Stimulated activated CD4-positive, alpha-beta T cell treated with anti-CD3 and anti-CD28 coated beads, Interleukin-12 subunit alpha, Interleukin-12 subunit beta, amount 100 ng/mL, for 48 hours (primary cell): Measurements from ENCODE around the gene MMP12.
A peak's percentile ranks its signal among the peaks of the same experiment; 100 is the strongest.

ENCODE experiments used
- DNase-seq, 3 donors: peaks; one replicate each; pipeline ENCODE4 v3.0.0-alpha.2; 2020; ENCODE audit warnings: low read depth in 2 of 3, low spot score in 1 of 3

Gene MMP12

GRCh38 chr11:102850973-102851745, 23.6 kb downstream of the MMP12 start:
- no peak for DNase-seq

GRCh38 chr11:102849311-102849710, 25.5 kb downstream of the MMP12 start:
- no peak for DNase-seq

GRCh38 chr11:102846292-102846691, 28.5 kb downstream of the MMP12 start:
- DNase-seq, result no peak

GRCh38 chr11:102843489-102843888, 31.3 kb downstream of the MMP12 start, which contains the start of gene MMP3:
MMP3 (minus strand) TSS chr11:102843609; CDS start chr11:102843546, 63 bp downstream.
- DNase-seq, result no peak

- DNase-seq, result no peak
These were observed 31.9 kb downstream of the MMP12 start for GRCh38 chr11:102842930-102843329.

DNA sequence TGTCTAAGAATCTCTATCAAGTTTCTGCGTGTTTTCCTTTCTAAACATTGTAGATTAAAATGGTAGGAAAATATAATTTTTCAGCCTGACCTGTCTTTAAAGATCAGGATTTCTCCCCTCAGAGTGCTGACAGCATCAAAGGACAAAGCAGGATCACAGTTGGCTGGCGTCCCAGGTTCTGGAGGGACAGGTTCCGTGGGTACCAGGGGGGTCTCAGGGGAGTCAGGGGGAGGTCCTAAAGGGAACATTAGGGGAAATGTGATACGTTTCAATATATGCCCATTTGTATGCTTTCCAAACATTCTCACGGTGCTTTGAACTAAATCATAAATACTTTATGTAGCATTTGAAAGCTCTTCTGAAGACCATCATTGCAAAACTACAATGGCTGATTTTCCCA, 34.8 kb downstream of the MMP12 start:
- no peak for DNase-seq

DNA sequence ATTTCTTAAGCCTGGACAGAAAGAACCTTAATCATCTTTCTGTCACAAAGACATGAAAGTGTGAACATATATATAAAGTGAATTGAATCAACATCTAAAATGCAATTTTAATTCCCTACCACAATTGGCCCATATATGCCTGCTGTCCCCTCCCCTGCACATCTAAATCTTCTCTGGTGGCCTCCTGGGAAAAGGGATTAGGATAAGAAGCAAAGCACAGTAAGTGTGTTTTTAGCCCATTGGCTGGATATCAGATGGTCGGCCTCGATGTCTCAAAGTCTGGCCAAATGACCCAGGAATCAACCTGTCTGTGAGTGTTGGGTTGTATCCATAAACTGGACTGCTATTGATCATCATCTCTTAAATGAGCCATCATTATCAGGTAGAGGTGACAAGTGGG, 37.1 kb downstream of the MMP12 start:
- no peak for DNase-seq

GRCh38 chr11:102837156-102837555, 37.6 kb downstream of the MMP12 start:
- DNase-seq, result no peak

DNA sequence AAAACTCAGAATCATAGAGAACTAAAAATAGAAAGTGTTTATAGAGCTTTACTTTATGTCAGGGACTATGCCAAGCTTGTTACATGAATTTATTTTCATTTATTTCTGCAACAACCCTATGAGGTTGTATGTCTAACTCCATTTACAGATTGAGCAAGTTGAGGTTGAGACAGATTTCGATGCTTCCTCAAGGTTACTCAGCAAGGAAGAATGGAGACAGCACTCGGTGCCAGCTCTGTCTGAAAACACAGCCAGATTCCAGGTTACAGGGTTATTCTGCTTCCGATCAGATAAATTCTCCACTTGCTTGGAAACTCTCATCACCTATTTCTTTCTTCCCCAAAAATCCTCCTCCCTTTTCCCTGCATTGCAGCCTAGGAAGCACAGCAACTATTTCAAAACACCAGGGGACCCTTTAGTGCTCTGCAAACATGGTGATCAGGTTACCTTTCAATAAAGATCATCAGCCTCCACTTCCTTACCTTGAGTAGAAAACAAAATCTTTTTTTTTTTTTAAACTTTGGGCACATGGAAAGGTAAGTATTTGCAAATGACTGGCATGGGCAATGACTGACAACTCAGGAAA, 38.4 kb downstream of the MMP12 start:
- DNase-seq, result no peak

GRCh38 chr11:102833731-102834130, 41.1 kb downstream of the MMP12 start:
- DNase-seq, result no peak

- DNase-seq, result no peak
These were observed 42.2 kb downstream of the MMP12 start for GRCh38 chr11:102832612-102833011.

GRCh38 chr11:102831489-102832440, 43.0 kb downstream of the MMP12 start:
- peak in 1 of 3 donors; percentile 2 for DNase-seq

GRCh38 chr11:102831128-102831488, 43.7 kb downstream of the MMP12 start:
- DNase-seq, result no peak

DNA sequence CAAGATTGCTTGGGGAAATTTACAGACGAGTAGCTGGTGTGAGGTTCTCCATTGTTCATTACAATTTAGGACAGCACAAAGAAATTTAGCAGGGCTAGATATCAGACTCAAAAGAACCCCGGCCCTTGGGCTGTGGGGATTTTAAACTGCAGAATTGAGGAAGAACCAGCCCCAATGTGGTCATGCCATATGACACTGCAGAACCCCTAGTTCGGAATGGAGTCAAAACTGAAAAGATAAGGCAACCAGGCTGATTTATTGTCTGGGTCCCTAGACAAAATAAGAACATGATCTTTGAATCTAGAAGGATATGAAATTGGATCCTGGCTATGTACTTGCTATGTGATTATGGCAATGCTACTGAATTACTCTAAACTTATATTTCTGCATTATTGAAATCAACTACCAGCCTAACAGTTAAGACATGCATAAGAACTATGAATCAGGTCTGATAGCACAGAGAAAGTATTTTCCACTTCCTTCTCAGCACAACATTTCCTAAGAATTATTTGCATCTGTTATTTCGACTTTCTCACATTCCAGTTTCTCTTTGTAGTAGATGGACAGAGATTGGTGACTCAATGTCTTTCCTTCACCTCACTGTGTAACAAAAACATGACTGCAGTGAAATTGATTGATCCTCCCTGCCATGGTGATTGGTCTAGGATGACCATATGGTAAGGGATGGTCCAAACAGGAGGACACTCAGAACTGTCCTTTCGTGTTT, 44.6 kb downstream of the MMP12 start:
- DNase-seq, result no peak

GRCh38 chr11:102829316-102830000, 45.3 kb downstream of the MMP12 start:
- no peak for DNase-seq

- no peak for DNase-seq
These were observed 50.2 kb downstream of the MMP12 start for GRCh38 chr11:102824556-102824955.

DNA sequence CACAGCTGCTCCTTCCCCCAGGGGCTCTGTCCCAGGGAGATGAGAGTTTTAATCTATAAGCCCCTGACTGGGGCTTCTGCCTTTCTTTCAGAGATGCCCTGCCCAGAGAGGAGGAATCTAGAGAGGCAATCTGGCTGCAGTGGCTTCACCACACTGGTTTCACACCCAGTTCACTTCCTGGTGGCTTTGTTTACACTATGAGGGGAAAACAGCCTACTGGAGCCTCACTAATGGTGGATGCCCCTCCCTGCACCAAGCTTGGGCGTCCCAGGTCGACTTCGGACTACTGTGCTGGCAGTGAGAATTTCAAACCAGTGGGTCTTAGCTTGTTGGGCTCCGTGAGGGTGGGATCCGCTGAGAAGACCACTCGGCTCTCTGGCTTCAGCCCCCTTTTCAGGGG, 55.3 kb downstream of the MMP12 start:
- DNase-seq, result no peak

DNA sequence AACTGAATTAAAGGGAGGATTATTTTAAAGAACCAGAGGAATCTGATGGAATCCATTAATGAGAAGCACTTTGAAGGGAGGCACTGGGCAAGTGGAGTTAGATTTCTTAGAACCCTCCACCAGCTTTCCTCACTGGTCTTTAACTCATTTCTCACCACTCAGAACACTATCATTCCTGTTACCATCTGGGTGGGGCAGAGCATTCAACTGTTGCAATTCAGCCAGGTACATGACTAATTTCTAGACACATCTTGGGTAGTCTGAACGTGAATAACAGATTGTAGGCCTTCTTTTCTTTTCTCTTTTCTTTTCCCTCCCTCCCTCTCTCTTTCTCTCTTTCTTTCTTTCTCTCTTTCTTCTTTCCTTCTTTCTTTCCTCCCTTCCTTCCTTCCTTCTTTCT, 61.3 kb downstream of the MMP12 start:
- no peak for DNase-seq
